Measurements from ENCODE around the gene BNIP2. TPM values are rescaled to one million over a fixed set of nuclear protein-coding genes. Genes with fewer than 3 reads are reported as not detected.
"Not testable (repeated sequence)": the region's sequence is repeated elsewhere in the genome, so short reads cannot be mapped to it uniquely, and the experiment has no call there.

The BNIP2 gene
- total RNA-seq, 1 donor from 2014 or later: 123 TPM

GRCh38 chr15:59703979-59704796 lies 15.1 kb upstream of the BNIP2 start:
- TF ChIP-seq CTCF (IDR thresholded peaks at IDR 0.05; ENCODE audit: insufficient read depth, low read length, severe bottlenecking): no peak
- peak; percentile 8 for DNase-seq (ENCODE audit: low read depth)
- no peaks in the 10 kb centered on the region for H3K27me3 ChIP-seq (ENCODE audit: control insufficient read depth, insufficient read depth, low read length)
- no peak for FAIRE-seq
- H3K36me3 ChIP-seq (ENCODE audit: control insufficient read depth, insufficient read depth, low read length): no peaks in the 10 kb centered on the region
- no peak overlapping the region for H3K4me3 ChIP-seq (ENCODE audit: low read depth, low read length)

- peak; percentile 37 for DNase-seq (ENCODE audit: low read depth)
- FAIRE-seq: no peak
- H3K4me3 ChIP-seq (ENCODE audit: low read depth, low read length): no peak overlapping the region
- no peaks in the 10 kb centered on the region for H3K36me3 ChIP-seq (ENCODE audit: control insufficient read depth, insufficient read depth, low read length)
- H3K27me3 ChIP-seq (ENCODE audit: control insufficient read depth, insufficient read depth, low read length): no peaks in the 10 kb centered on the region
- no peak for TF ChIP-seq CTCF (IDR thresholded peaks at IDR 0.05; ENCODE audit: insufficient read depth, low read length, severe bottlenecking)
Measured at GRCh38 chr15:59702351-59702750, 13.2 kb upstream of the BNIP2 start.

GRCh38 chr15:59701880-59702279 lies 12.8 kb upstream of the BNIP2 start:
- Histone ChIP-seq H3K27me3 (ENCODE audit: control insufficient read depth, insufficient read depth, low read length) (no peaks in the 10 kb centered on the region), H3K4me3 (ENCODE audit: low read depth, low read length) (no peak overlapping the region), H3K36me3 (ENCODE audit: control insufficient read depth, insufficient read depth, low read length) (no peaks in the 10 kb centered on the region)
- DNase-seq (ENCODE audit: low read depth) (no peak), FAIRE-seq (no peak)
- no peak for TF ChIP-seq CTCF (IDR thresholded peaks at IDR 0.05; ENCODE audit: insufficient read depth, low read length, severe bottlenecking)

GRCh38 chr15:59699810-59700431 lies 10.8 kb upstream of the BNIP2 start:
- no peak for TF ChIP-seq CTCF (IDR thresholded peaks at IDR 0.05; ENCODE audit: insufficient read depth, low read length, severe bottlenecking)
- peak; percentile 83 for DNase-seq (ENCODE audit: low read depth)
- H3K27me3 ChIP-seq (ENCODE audit: control insufficient read depth, insufficient read depth, low read length): no peaks in the 10 kb centered on the region
- H3K4me3 ChIP-seq (ENCODE audit: low read depth, low read length): no peak overlapping the region
- FAIRE-seq: no peak
- H3K36me3 ChIP-seq (ENCODE audit: control insufficient read depth, insufficient read depth, low read length): no peaks in the 10 kb centered on the region

- DNase-seq (ENCODE audit: low read depth); H3K36me3 ChIP-seq (ENCODE audit: control insufficient read depth, insufficient read depth, low read length); H3K4me3 ChIP-seq (ENCODE audit: low read depth, low read length); FAIRE-seq; H3K27me3 ChIP-seq (ENCODE audit: control insufficient read depth, insufficient read depth, low read length): not testable (repeated sequence)
Measured at GRCh38 chr15:59698065-59698464, 8.9 kb upstream of the BNIP2 start.

GRCh38 chr15:59696332-59696731 lies 7.2 kb upstream of the BNIP2 start:
- no peak for DNase-seq (ENCODE audit: low read depth)
- no peak for TF ChIP-seq CTCF (IDR thresholded peaks at IDR 0.05; ENCODE audit: insufficient read depth, low read length, severe bottlenecking)
- no peak overlapping the region for H3K4me3 ChIP-seq (ENCODE audit: low read depth, low read length)
- H3K27me3 ChIP-seq (ENCODE audit: control insufficient read depth, insufficient read depth, low read length): no peaks in the 10 kb centered on the region
- no peaks in the 10 kb centered on the region for H3K36me3 ChIP-seq (ENCODE audit: control insufficient read depth, insufficient read depth, low read length)
- FAIRE-seq: no peak
